CD14-positive monocyte (primary cell): ENCODE data around the gene SMCO4. TPM values are rescaled to one million over a fixed set of nuclear protein-coding genes. Genes with fewer than 3 reads are reported as not detected.

Experiments used
- DNase-seq, 3 donors: peaks; one replicate each; pipeline ENCODE4 v3.0.0-alpha.2; 2011 to 2022
- H2AFZ ChIP-seq: 2 replicates; pipeline ENCODE4 v1.6.0; 2012; ENCODE audit warnings: mild to moderate bottlenecking, low read depth, low read length, inconsistent platforms; ENCODE audit not compliant: insufficient read depth, poor library complexity, severe bottlenecking
- H3K27ac ChIP-seq, 2 donors: 1 replicate in 1 of 2; 2 replicates in 1 of 2; pipeline ENCODE4 v1.5.1; 2012 to 2013; ENCODE audit warnings: low read length in 2 of 2, control low read depth in 1 of 2, inconsistent platforms in 1 of 2, low read depth in 1 of 2, mild to moderate bottlenecking in 1 of 2
- H3K27me3 ChIP-seq, 2 donors: one replicate each; pipeline versions ENCODE4 v1.6.0 to v1.6.1; 2011 to 2013; ENCODE audit warnings: low read length in 2 of 2; ENCODE audit not compliant: control insufficient read depth in 2 of 2, insufficient read depth in 2 of 2
- H3K36me3 ChIP-seq, 2 donors: replicated peaks in 1 of 2; 1 replicate in 1 of 2; 2 replicates in 1 of 2; pipeline versions ENCODE4 v1.5.1 to v1.6.1; 2012 to 2013; ENCODE audit warnings: low read length in 2 of 2, control low read depth in 1 of 2, inconsistent platforms in 1 of 2, mild to moderate bottlenecking in 1 of 2; ENCODE audit not compliant: insufficient read depth in 2 of 2, control insufficient read depth in 1 of 2
- H3K4me1 ChIP-seq, 2 donors: 1 replicate in 1 of 2; 2 replicates in 1 of 2; pipeline versions ENCODE4 v1.5.1 to v1.6.1; 2012 to 2013; ENCODE audit warnings: low read length in 2 of 2, control low read depth in 1 of 2, inconsistent platforms in 1 of 2, mild to moderate bottlenecking in 1 of 2, moderate library complexity in 1 of 2; ENCODE audit not compliant: insufficient read depth in 2 of 2, control insufficient read depth in 1 of 2
- H3K4me2 ChIP-seq: replicated peaks from 2 replicates; pipeline ENCODE3; 2012; ENCODE audit warnings: low read length, moderate library complexity, mild to moderate bottlenecking; ENCODE audit not compliant: poor library complexity, severe bottlenecking; ENCODE audit errors: extremely low read depth
- H3K4me3 ChIP-seq, 3 experiments: fragments of 200-600 bp in 1 of 3; sonication (generic) in 1 of 3; replicated peaks in 1 of 3; 1 replicate in 2 of 3; 2 replicates in 1 of 3; pipeline ENCODE4 v1.5.1; 2011 to 2013; ENCODE audit warnings: low read length in 3 of 3, mild to moderate bottlenecking in 3 of 3, control low read depth in 2 of 3, low read depth in 2 of 3, inconsistent platforms in 1 of 3, moderate library complexity in 1 of 3
- H3K79me2 ChIP-seq: 2 replicates; pipeline ENCODE4 v1.6.0; 2012; ENCODE audit warnings: mild to moderate bottlenecking, control low read depth, inconsistent platforms, low read length, moderate library complexity; ENCODE audit not compliant: insufficient read depth
- H3K9ac ChIP-seq: 2 replicates; pipeline ENCODE4 v1.6.0; 2017; ENCODE audit warnings: low read length, mild to moderate bottlenecking; ENCODE audit not compliant: insufficient read depth, poor library complexity, severe bottlenecking
- H3K9me3 ChIP-seq, 2 donors: replicated peaks in 1 of 2; 1 replicate in 1 of 2; 2 replicates in 1 of 2; pipeline versions ENCODE4 v1.5.1 to v1.6.1; 2012 to 2013; ENCODE audit warnings: low read length in 2 of 2, control low read depth in 1 of 2; ENCODE audit not compliant: control insufficient read depth in 1 of 2, insufficient read depth in 1 of 2
- H4K20me1 ChIP-seq: 2 replicates; pipeline ENCODE4 v1.6.0; 2012; ENCODE audit warnings: mild to moderate bottlenecking, low read length, control low read depth, moderate library complexity; ENCODE audit not compliant: insufficient read depth
- H3K27ac Mint-ChIP-seq, 7 donors: one replicate each; pipeline ENCODE4 v1.8.0; 2020; ENCODE audit warnings: mild to moderate bottlenecking in 7 of 7, mixed read lengths in 7 of 7, moderate library complexity in 6 of 7, inconsistent platforms in 2 of 7
- H3K27me3 Mint-ChIP-seq, 3 donors: one replicate each; pipeline ENCODE4 v1.8.0; 2021 to 2022; ENCODE audit warnings: low read depth in 3 of 3, mild to moderate bottlenecking in 3 of 3, mixed read lengths in 3 of 3, moderate library complexity in 3 of 3, inconsistent platforms in 1 of 3
- H3K36me3 Mint-ChIP-seq, 2 donors: one replicate each; pipeline ENCODE4 v1.8.0; 2020; ENCODE audit warnings: mixed read lengths in 2 of 2, inconsistent platforms in 1 of 2, mild to moderate bottlenecking in 1 of 2
- H3K4me1 Mint-ChIP-seq: one replicate; pipeline ENCODE4 v1.8.0; 2020; ENCODE audit warnings: mild to moderate bottlenecking, mixed read lengths
- H3K4me3 Mint-ChIP-seq, 2 donors: one replicate each; pipeline ENCODE4 v1.8.0; 2020; ENCODE audit warnings: mild to moderate bottlenecking in 2 of 2, mixed read lengths in 2 of 2, moderate library complexity in 1 of 2
- H3K9me3 Mint-ChIP-seq, 7 donors: one replicate each; pipeline ENCODE4 v1.8.0; 2020 to 2022; ENCODE audit warnings: mixed read lengths in 7 of 7, mild to moderate bottlenecking in 6 of 7, moderate library complexity in 6 of 7, inconsistent platforms in 2 of 7
- WGBS: methylation state at CpG from one replicate; pipeline ENCODE4 v1.1.5; 2013; ENCODE audit warnings: missing lambda C conversion rate; ENCODE audit not compliant: insufficient coverage; 5-methylcytosine and 5-hydroxymethylcytosine counted together
- intact Hi-C, 2 donors: fragments of 100-400 bp; cut with micrococcal nuclease; formaldehyde crosslinking; loops; one replicate each; pipeline versions ENCODE4 v1.15.0 to v1.15.1; 2023
- polyA plus RNA-seq, 3 donors: library from polyadenylated mRNA; depleted of rRNA in 1 of 3; unstranded in 2 of 3; stranded (reverse) in 1 of 3; fragments of 300-500 nt in 2 of 3; fragments of >200 nt in 1 of 3; fragmentation: Illumina TruSeq in 2 of 3; gene quantifications; 1 replicate in 2 of 3; 2 replicates in 1 of 3; pipeline ENCODE4 v1.2.3, GENCODE V29; 2012 to 2021
- TF ChIP-seq, protein P1 (sequence below): fragments of 200-600 bp; IDR thresholded peaks from one replicate; pipeline ENCODE4 v1.8.0; 2022; ENCODE audit warnings: antibody characterized with exemption, mild to moderate bottlenecking

SMCO4 gene
- polyA plus RNA-seq, 3 donors: 110 to 242 (median 169) TPM

- H3K79me2 ChIP-seq: no peaks in the 10 kb centered on the region
- no peak for DNase-seq
- Mint-ChIP-seq H3K4me1 (no peaks in the 10 kb centered on the region), H3K9me3 (peaks cover 0 to 1% (median 0%) of the 10 kb centered on the region in 7 donors), H3K36me3 (no peaks in the 10 kb centered on the region), H3K27ac (no peak overlapping the region), H3K4me3 (no peak overlapping the region), H3K27me3 (peaks cover 0 to 2% (median 2%) of the 10 kb centered on the region in 3 donors)
- no peaks in the 10 kb centered on the region for H4K20me1 ChIP-seq
- TF ChIP-seq, protein P1, sequence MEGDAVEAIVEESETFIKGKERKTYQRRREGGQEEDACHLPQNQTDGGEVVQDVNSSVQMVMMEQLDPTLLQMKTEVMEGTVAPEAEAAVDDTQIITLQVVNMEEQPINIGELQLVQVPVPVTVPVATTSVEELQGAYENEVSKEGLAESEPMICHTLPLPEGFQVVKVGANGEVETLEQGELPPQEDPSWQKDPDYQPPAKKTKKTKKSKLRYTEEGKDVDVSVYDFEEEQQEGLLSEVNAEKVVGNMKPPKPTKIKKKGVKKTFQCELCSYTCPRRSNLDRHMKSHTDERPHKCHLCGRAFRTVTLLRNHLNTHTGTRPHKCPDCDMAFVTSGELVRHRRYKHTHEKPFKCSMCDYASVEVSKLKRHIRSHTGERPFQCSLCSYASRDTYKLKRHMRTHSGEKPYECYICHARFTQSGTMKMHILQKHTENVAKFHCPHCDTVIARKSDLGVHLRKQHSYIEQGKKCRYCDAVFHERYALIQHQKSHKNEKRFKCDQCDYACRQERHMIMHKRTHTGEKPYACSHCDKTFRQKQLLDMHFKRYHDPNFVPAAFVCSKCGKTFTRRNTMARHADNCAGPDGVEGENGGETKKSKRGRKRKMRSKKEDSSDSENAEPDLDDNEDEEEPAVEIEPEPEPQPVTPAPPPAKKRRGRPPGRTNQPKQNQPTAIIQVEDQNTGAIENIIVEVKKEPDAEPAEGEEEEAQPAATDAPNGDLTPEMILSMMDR: no peak
- no peaks in the 10 kb centered on the region for H3K4me1 ChIP-seq
- WGBS: 92% methylated on average over 5 of the region's 7 CpGs
- H3K9me3 ChIP-seq: no peaks in the 10 kb centered on the region
- H2AFZ ChIP-seq: no peak overlapping the region
- no peak overlapping the region for H3K9ac ChIP-seq
- intact Hi-C loops: no loop called here
- H3K27me3 ChIP-seq: peaks cover 0 to 2% of the 10 kb centered on the region in 2 donors
- no peak overlapping the region for H3K27ac ChIP-seq
- no peak overlapping the region for H3K4me3 ChIP-seq
- H3K4me2 ChIP-seq: no peak overlapping the region
- H3K36me3 ChIP-seq: no peaks in the 10 kb centered on the region
Measured at GRCh38 chr11:93567401-93567895, 24.3 kb upstream of the SMCO4 start.

GRCh38 chr11:93564895-93565294 lies 21.7 kb upstream of the SMCO4 start:
- no peaks in the 10 kb centered on the region for H3K27me3 ChIP-seq
- H3K27me3 Mint-ChIP-seq: peaks cover 2 to 4% (median 3%) of the 10 kb centered on the region in 3 donors
- no peak overlapping the region for H3K4me3 ChIP-seq
- WGBS: 75% methylated on average over 1 of the region's 3 CpGs
- no peak overlapping the region for H2AFZ ChIP-seq
- no peaks in the 10 kb centered on the region for H3K9me3 ChIP-seq
- H3K4me2 ChIP-seq: no peak overlapping the region
- no peak overlapping the region for H3K27ac Mint-ChIP-seq
- no peaks in the 10 kb centered on the region for H3K36me3 Mint-ChIP-seq
- DNase-seq: no peak
- H3K9me3 Mint-ChIP-seq: no peaks in the 10 kb centered on the region
- H4K20me1 ChIP-seq: no peaks in the 10 kb centered on the region
- no peaks in the 10 kb centered on the region for H3K4me1 ChIP-seq
- no peak overlapping the region for H3K9ac ChIP-seq
- no peak overlapping the region for H3K4me3 Mint-ChIP-seq
- intact Hi-C loops: no loop called here
- no peak overlapping the region for H3K27ac ChIP-seq
- no peaks in the 10 kb centered on the region for H3K4me1 Mint-ChIP-seq
- TF ChIP-seq, protein P1: no peak
- no peaks in the 10 kb centered on the region for H3K79me2 ChIP-seq
- no peaks in the 10 kb centered on the region for H3K36me3 ChIP-seq
